Mesenchymal stem cell (in vitro differentiated cells and primary cell): Measurements from ENCODE around the gene EPG5.
"Not testable (repeated sequence)": the region's sequence is repeated elsewhere in the genome, so short reads cannot be mapped to it uniquely, and the experiment has no call there.

ENCODE experiments used
- DNase-seq: peaks from one replicate; pipeline ENCODE4 v3.0.0-alpha.2; 2013
- H2AFZ ChIP-seq: one replicate; pipeline ENCODE4 v1.6.1; 2013; ENCODE audit warnings: low read depth, mild to moderate bottlenecking, control low read depth, inconsistent platforms, low read length, moderate library complexity
- H2AK5ac ChIP-seq: 2 replicates; pipeline ENCODE4 v1.6.1; 2013; ENCODE audit warnings: low read length, moderate library complexity, mild to moderate bottlenecking, inconsistent platforms; ENCODE audit not compliant: severe bottlenecking
- H2BK120ac ChIP-seq: one replicate; pipeline ENCODE4 v1.6.1; 2013; ENCODE audit warnings: low read depth, mild to moderate bottlenecking, inconsistent platforms, low read length, moderate library complexity
- H2BK12ac ChIP-seq, 2 experiments: one replicate each; pipeline ENCODE4 v1.6.1; 2013; ENCODE audit warnings: inconsistent platforms in 2 of 2, low read length in 2 of 2, mild to moderate bottlenecking in 2 of 2, moderate library complexity in 2 of 2, control low read depth in 1 of 2
- H2BK15ac ChIP-seq: one replicate; pipeline ENCODE4 v1.6.1; 2013; ENCODE audit warnings: mild to moderate bottlenecking, low read depth, inconsistent platforms; ENCODE audit not compliant: poor library complexity, severe bottlenecking
- H2BK5ac ChIP-seq: 2 replicates; pipeline ENCODE4 v1.6.1; 2013; ENCODE audit warnings: low read depth, mild to moderate bottlenecking, low read length, control low read depth, inconsistent platforms; ENCODE audit not compliant: poor library complexity, severe bottlenecking
- H3K14ac ChIP-seq, 2 experiments: one replicate each; pipeline ENCODE4 v1.6.1; 2013; ENCODE audit warnings: inconsistent platforms in 2 of 2, low read length in 2 of 2, control low read depth in 1 of 2, mild to moderate bottlenecking in 1 of 2, moderate library complexity in 1 of 2
- H3K18ac ChIP-seq, 2 experiments: one replicate each; pipeline ENCODE4 v1.6.1; 2013; ENCODE audit warnings: inconsistent platforms in 2 of 2, low read length in 2 of 2, control low read depth in 1 of 2, low read depth in 1 of 2, mild to moderate bottlenecking in 1 of 2
- H3K23ac ChIP-seq, 2 experiments: one replicate each; pipeline ENCODE4 v1.6.1; 2013; ENCODE audit warnings: inconsistent platforms in 2 of 2, low read length in 2 of 2, mild to moderate bottlenecking in 2 of 2, moderate library complexity in 2 of 2, control low read depth in 1 of 2
- H3K27ac ChIP-seq: 2 replicates; pipeline ENCODE4 v1.5.1; 2013; ENCODE audit warnings: mild to moderate bottlenecking, moderate library complexity, low read length, control low read depth, inconsistent platforms; ENCODE audit not compliant: poor library complexity, severe bottlenecking
- H3K27me3 ChIP-seq, 2 experiments: 2 replicates each; pipeline versions ENCODE4 v1.6.1 to v1.7.0; 2013; ENCODE audit warnings: low read length in 2 of 2, mild to moderate bottlenecking in 2 of 2, moderate library complexity in 2 of 2, control low read depth in 1 of 2, inconsistent platforms in 1 of 2; ENCODE audit not compliant: control insufficient read depth in 1 of 2, insufficient read depth in 1 of 2
- H3K36me3 ChIP-seq, 2 experiments: 2 replicates each; pipeline versions ENCODE4 v1.6.1 to v1.7.0; 2013; ENCODE audit warnings: low read length in 2 of 2, control low read depth in 1 of 2, inconsistent platforms in 1 of 2, low read depth in 1 of 2, mild to moderate bottlenecking in 1 of 2; ENCODE audit not compliant: insufficient read depth in 2 of 2, control insufficient read depth in 1 of 2
- H3K4ac ChIP-seq, 2 experiments: one replicate each; pipeline ENCODE4 v1.6.1; 2013; ENCODE audit warnings: inconsistent platforms in 2 of 2, low read length in 2 of 2, mild to moderate bottlenecking in 2 of 2, moderate library complexity in 2 of 2, control low read depth in 1 of 2, low read depth in 1 of 2
- H3K4me1 ChIP-seq: 2 replicates; pipeline ENCODE4 v1.6.1; 2013; ENCODE audit warnings: low read depth, low read length, control low read depth; ENCODE audit not compliant: control insufficient read depth, insufficient read depth
- H3K4me2 ChIP-seq: 2 replicates; pipeline ENCODE4 v1.6.1; 2013; ENCODE audit warnings: low read length, mild to moderate bottlenecking, inconsistent platforms; ENCODE audit not compliant: poor library complexity, severe bottlenecking
- H3K4me3 ChIP-seq, 2 experiments: 2 replicates each; pipeline versions ENCODE4 v1.5.1 to v1.7.0; 2013; ENCODE audit warnings: low read length in 2 of 2, mild to moderate bottlenecking in 2 of 2, control low read depth in 1 of 2, low read depth in 1 of 2; ENCODE audit not compliant: insufficient read depth in 1 of 2
- H3K79me1 ChIP-seq: replicated peaks from 2 replicates; pipeline ENCODE4 v1.6.1; 2013; ENCODE audit warnings: mild to moderate bottlenecking, control low read depth, low read length, inconsistent platforms; ENCODE audit not compliant: poor library complexity, severe bottlenecking
- H3K9ac ChIP-seq: 2 replicates; pipeline ENCODE4 v1.7.0; 2013; ENCODE audit warnings: mild to moderate bottlenecking, low read length, moderate library complexity
- H3K9me3 ChIP-seq: 2 replicates; pipeline ENCODE4 v1.7.0; 2013; ENCODE audit warnings: mild to moderate bottlenecking, low read length; ENCODE audit not compliant: control insufficient read depth
- H4K8ac ChIP-seq: one replicate; pipeline ENCODE4 v1.6.1; 2013; ENCODE audit warnings: inconsistent platforms, mild to moderate bottlenecking, low read length, moderate library complexity
- H4K91ac ChIP-seq: one replicate; pipeline ENCODE4 v1.6.1; 2013; ENCODE audit warnings: mild to moderate bottlenecking, low read length, inconsistent platforms
- WGBS: methylation state at CpG from one replicate; pipeline ENCODE4 v1.1.7; 2013; ENCODE audit warnings: mixed read lengths; 5-methylcytosine and 5-hydroxymethylcytosine counted together

The EPG5 gene

DNA sequence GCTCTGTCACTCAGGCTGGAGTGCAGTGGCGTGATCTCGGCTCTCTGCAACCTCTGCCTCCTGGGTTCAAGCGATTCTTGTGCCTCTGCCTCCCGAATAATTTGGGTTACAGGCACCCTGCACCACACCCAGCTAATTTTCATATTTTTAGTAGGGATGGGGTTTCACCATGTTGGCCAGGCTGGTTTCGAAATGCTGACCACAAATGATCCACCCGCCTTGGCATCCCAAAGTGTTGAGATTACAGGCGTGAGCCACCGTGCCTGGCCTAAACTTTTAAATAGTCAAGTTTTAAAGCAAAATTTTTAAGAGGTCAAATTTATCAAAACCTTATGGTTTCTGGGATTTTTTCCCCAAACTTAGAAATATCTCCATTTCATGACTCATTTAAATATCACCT lies 148.4 kb downstream of the EPG5 start:
- not testable (repeated sequence) for H3K9ac ChIP-seq, H3K4me1 ChIP-seq, H2BK15ac ChIP-seq, H3K27me3 ChIP-seq, H2BK5ac ChIP-seq, H3K4me3 ChIP-seq, H3K79me1 ChIP-seq, H2BK120ac ChIP-seq, H4K8ac ChIP-seq, H3K4me2 ChIP-seq, H3K4ac ChIP-seq, H3K23ac ChIP-seq, H4K91ac ChIP-seq, H3K14ac ChIP-seq, H3K18ac ChIP-seq, H2AFZ ChIP-seq, DNase-seq, H2BK12ac ChIP-seq, H3K9me3 ChIP-seq, H3K36me3 ChIP-seq, H3K27ac ChIP-seq, H2AK5ac ChIP-seq
- 100% methylated on average over 2 of the region's 8 CpGs for WGBS

DNA sequence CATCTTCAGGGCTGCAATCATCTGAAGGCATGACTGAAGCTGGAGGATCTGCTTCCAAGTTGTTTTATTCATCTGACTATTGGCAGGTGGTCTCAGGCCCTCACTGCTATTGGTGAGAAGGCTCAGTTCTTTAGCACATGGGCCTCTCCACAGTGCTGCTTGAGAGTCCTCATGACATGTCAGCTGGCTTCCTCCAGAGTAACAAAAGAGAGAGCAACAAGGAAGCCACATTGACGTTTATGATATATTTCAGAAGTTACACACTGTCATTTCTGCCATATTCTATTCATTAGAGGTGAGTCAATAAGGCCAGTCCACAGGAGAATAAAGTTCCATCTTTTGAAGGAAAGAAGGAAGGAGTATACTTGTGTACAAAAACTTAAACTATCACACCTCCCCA lies 149.6 kb downstream of the EPG5 start:
- no peak overlapping the region for H2BK15ac ChIP-seq
- H2AK5ac ChIP-seq = no peak overlapping the region
- DNase-seq = no peak
- no peak overlapping the region for H3K9ac ChIP-seq
- no peak overlapping the region for H4K8ac ChIP-seq
- H3K36me3 ChIP-seq = no peaks in the 10 kb centered on the region
- H2BK5ac ChIP-seq = no peak overlapping the region
- no peaks in the 10 kb centered on the region for H3K27me3 ChIP-seq
- H2BK120ac ChIP-seq = no peak overlapping the region
- no peak overlapping the region for H3K27ac ChIP-seq
- H3K79me1 ChIP-seq = no peaks in the 10 kb centered on the region
- H3K4me3 ChIP-seq = no peak overlapping the region
- WGBS = no CpG with 5 or more reads among the region's 1 CpG
- H2BK12ac ChIP-seq = no peak overlapping the region
- no peak overlapping the region for H4K91ac ChIP-seq
- no peak overlapping the region for H3K4me2 ChIP-seq
- H3K18ac ChIP-seq = no peak overlapping the region
- no peak overlapping the region for H3K23ac ChIP-seq
- no peak overlapping the region for H3K14ac ChIP-seq
- H2AFZ ChIP-seq = no peak overlapping the region
- peaks cover 8% of the 10 kb centered on the region for H3K9me3 ChIP-seq
- H3K4me1 ChIP-seq = peaks cover 3% of the 10 kb centered on the region
- no peak overlapping the region for H3K4ac ChIP-seq

DNA sequence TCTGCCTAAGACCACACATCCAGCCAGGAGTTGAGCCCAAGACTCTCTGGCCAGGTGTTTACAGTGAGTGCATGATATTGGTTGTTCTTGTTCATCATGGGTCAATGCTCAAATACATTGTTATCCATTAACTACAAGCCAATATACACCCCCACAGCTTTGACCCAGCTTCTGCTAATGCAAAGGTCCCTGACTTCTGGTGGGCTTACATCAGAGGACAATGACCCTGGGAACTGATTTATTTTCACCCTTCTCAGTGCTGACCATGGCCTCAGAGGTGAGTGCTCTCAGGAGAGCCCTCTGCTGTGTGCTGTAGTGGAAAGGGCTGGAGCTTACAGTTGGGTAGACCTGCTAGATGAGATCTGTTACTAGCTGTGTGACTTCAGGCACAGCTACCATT lies 152.4 kb downstream of the EPG5 start:
- H2BK5ac ChIP-seq, H3K9me3 ChIP-seq, H3K4me3 ChIP-seq, H3K14ac ChIP-seq, H4K8ac ChIP-seq, H2BK15ac ChIP-seq, H3K36me3 ChIP-seq, H4K91ac ChIP-seq, H3K27me3 ChIP-seq, H3K23ac ChIP-seq, H2BK120ac ChIP-seq, H3K4me1 ChIP-seq, H3K18ac ChIP-seq, H3K4ac ChIP-seq, H3K27ac ChIP-seq, H3K79me1 ChIP-seq, H3K4me2 ChIP-seq, H2AK5ac ChIP-seq, DNase-seq, H2BK12ac ChIP-seq, H3K9ac ChIP-seq: not testable (repeated sequence)
- peak overlapping the region; percentile 27 for H2AFZ ChIP-seq

DNA sequence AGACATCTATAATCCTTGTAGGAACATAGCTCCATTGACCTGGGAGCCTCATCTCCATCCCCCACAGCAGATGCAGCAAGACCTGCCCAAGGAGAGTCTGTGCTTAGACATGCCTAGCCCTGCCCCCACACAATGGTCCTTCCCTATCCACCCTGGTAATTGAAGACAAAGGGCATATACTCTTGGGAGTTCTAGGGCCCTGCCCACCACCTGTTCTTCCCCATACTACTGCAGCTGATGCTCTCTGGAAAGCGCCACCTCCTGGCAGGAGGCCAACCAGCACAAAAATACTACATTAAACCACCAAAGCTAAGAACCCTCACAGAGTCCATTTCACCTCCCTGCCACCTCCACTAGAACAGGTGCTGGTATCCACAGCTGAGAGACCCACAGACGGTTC lies 160.0 kb downstream of the EPG5 start:
- H3K4me2 ChIP-seq, H3K4me1 ChIP-seq, H2AK5ac ChIP-seq, H2AFZ ChIP-seq, H3K36me3 ChIP-seq, H3K23ac ChIP-seq, H2BK5ac ChIP-seq, H3K9ac ChIP-seq, DNase-seq, H3K27me3 ChIP-seq, H3K27ac ChIP-seq, H3K4me3 ChIP-seq, H3K79me1 ChIP-seq: not testable (repeated sequence)
- H3K14ac ChIP-seq = peak overlapping the region in 1 of 2 experiments; percentile 69
- WGBS = 46% methylated on average over 2 of the region's 2 CpGs
- H2BK12ac ChIP-seq = peak overlapping the region; percentile 90 to 93
- H2BK15ac ChIP-seq = peak overlapping the region; percentile 12
- peak overlapping the region; percentile 72 to 86 for H3K18ac ChIP-seq
- peaks cover 46% of the 10 kb centered on the region for H3K9me3 ChIP-seq
- peak overlapping the region; percentile 89 for H4K8ac ChIP-seq
- H4K91ac ChIP-seq = peak overlapping the region; percentile 92
- H3K4ac ChIP-seq = peak overlapping the region; percentile 68 to 81
- H2BK120ac ChIP-seq = peak overlapping the region; percentile 64
